Stimulated activated effector memory CD8-positive, alpha-beta T cell treated with anti-CD3 and anti-CD28 coated beads, Interleukin-12 subunit alpha, Interleukin-12 subunit beta, amount 100 ng/mL, for 72 hours (primary cell): ENCODE measurements around the gene LRMDA.

Source experiments
- ATAC-seq: fragments of 150-1000 bp; cut with Tn5 transposase; 2 replicates; pipeline ENCODE4 v1.10.0; 2021
- DNase-seq, 2 donors: peaks; one replicate each; pipeline ENCODE4 v3.0.0; 2021 to 2022; ENCODE audit warnings: low spot score in 2 of 2
- H3K27ac Mint-ChIP-seq: one replicate; pipeline ENCODE4 v1.8.0; 2022; ENCODE audit warnings: mild to moderate bottlenecking, mixed read lengths
- H3K36me3 Mint-ChIP-seq: one replicate; pipeline ENCODE4 v1.8.0; 2022; ENCODE audit warnings: mild to moderate bottlenecking, mixed read lengths
- H3K4me1 Mint-ChIP-seq: one replicate; pipeline ENCODE4 v1.8.0; 2022; ENCODE audit warnings: mixed read lengths
- H3K4me3 Mint-ChIP-seq: one replicate; pipeline ENCODE4 v1.8.0; 2022; ENCODE audit warnings: mild to moderate bottlenecking, mixed read lengths
- H3K9me3 Mint-ChIP-seq: one replicate; pipeline ENCODE4 v1.8.0; 2022; ENCODE audit warnings: mixed read lengths

The LRMDA gene

GRCh38 chr10:76230921-76231285 is 799.5 kb downstream of the LRMDA start:
- no peaks in the 10 kb centered on the region for H3K4me1 Mint-ChIP-seq
- H3K4me3 Mint-ChIP-seq, result no peak overlapping the region
- H3K9me3 Mint-ChIP-seq, result peaks cover 2% of the 10 kb centered on the region
- no peaks in the 10 kb centered on the region for H3K36me3 Mint-ChIP-seq
- ATAC-seq, result no peak
- no peak overlapping the region for H3K27ac Mint-ChIP-seq
- no peak for DNase-seq

GRCh38 chr10:76231286-76231934 is 800.0 kb downstream of the LRMDA start:
- H3K9me3 Mint-ChIP-seq, result peaks cover 2% of the 10 kb centered on the region
- no peak overlapping the region for H3K27ac Mint-ChIP-seq
- DNase-seq (no peak), ATAC-seq (no peak)
- H3K36me3 Mint-ChIP-seq, result no peaks in the 10 kb centered on the region
- no peak overlapping the region for H3K4me3 Mint-ChIP-seq
- H3K4me1 Mint-ChIP-seq, result no peaks in the 10 kb centered on the region

GRCh38 chr10:76234499-76235226 is 803.2 kb downstream of the LRMDA start:
- H3K27ac Mint-ChIP-seq, result no peak overlapping the region
- H3K4me3 Mint-ChIP-seq, result no peak overlapping the region
- H3K4me1 Mint-ChIP-seq, result no peaks in the 10 kb centered on the region
- peaks cover 5% of the 10 kb centered on the region for H3K9me3 Mint-ChIP-seq
- ATAC-seq, result no peak
- DNase-seq, result no peak
- H3K36me3 Mint-ChIP-seq, result no peaks in the 10 kb centered on the region

DNA sequence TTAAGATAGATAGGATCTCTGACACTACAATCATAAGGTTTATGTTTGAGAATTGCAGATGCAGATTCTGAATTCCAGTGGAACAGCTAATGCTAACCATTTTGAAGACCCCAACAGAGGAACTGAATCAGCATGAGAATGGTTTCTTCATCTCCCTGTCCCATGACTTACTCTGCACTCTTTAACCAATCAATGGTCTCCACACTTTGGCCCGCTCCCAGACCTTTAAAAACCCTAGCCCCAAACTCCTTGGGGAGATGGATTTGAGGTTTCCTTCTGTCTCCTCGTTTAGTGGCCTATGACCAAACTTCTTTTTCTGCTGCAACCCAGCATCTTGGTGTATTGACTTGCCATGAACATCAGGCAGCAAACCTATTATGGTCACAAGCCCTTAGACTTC is 804.9 kb downstream of the LRMDA start:
- no peaks in the 10 kb centered on the region for H3K36me3 Mint-ChIP-seq
- H3K27ac Mint-ChIP-seq, result no peak overlapping the region
- DNase-seq, result no peak
- H3K9me3 Mint-ChIP-seq, result peaks cover 6% of the 10 kb centered on the region
- ATAC-seq, result no peak
- no peaks in the 10 kb centered on the region for H3K4me1 Mint-ChIP-seq
- H3K4me3 Mint-ChIP-seq, result no peak overlapping the region

- ATAC-seq (no peak), DNase-seq (no peak)
- Mint-ChIP-seq H3K9me3 (peaks cover 4% of the 10 kb centered on the region), H3K36me3 (no peaks in the 10 kb centered on the region), H3K4me1 (no peaks in the 10 kb centered on the region), H3K27ac (no peak overlapping the region), H3K4me3 (no peak overlapping the region)
These were observed 811.5 kb downstream of the LRMDA start for GRCh38 chr10:76242956-76243355.

DNA sequence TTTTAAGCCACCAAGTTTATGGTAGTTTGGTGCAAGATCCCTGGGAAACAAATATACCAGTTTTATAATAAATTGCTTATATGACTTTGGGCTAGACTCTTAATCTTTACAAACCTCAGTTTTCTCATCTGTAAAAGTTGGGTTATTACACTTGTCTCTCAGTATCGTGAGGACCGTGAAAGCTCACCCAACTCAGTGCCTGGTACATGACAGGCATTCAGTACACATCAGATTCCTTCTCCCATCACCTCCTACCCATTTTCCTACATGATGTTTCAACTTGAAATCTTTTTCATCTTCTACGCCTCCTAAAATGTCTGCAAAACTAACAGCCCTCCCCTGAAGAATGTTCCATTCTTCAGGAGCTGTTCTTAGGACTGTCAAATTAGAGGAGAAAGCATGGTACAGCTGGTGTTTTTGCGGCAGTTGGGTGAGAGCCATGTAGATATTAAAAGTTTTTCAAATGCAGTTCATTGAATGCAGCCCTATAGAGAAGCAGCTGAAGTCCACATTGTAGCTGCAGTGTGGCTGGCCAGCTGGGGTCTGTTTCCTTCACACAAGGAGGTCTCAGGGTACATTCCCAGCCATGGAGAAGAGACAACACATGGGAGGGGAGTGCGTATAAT is 812.8 kb downstream of the LRMDA start:
- Mint-ChIP-seq H3K4me3 (no peak overlapping the region), H3K27ac (no peak overlapping the region), H3K9me3 (peaks cover 4% of the 10 kb centered on the region), H3K4me1 (no peaks in the 10 kb centered on the region), H3K36me3 (no peaks in the 10 kb centered on the region)
- DNase-seq, result no peak
- no peak for ATAC-seq

- H3K4me1 Mint-ChIP-seq, result no peaks in the 10 kb centered on the region
- DNase-seq, result no peak
- H3K27ac Mint-ChIP-seq, result no peak overlapping the region
- H3K36me3 Mint-ChIP-seq, result no peaks in the 10 kb centered on the region
- no peak for ATAC-seq
- no peaks in the 10 kb centered on the region for H3K9me3 Mint-ChIP-seq
- H3K4me3 Mint-ChIP-seq, result no peak overlapping the region
These were observed 814.6 kb downstream of the LRMDA start for GRCh38 chr10:76245951-76246495.

GRCh38 chr10:76248649-76249200 is 817.3 kb downstream of the LRMDA start:
- Mint-ChIP-seq H3K4me3 (no peak overlapping the region), H3K9me3 (no peaks in the 10 kb centered on the region), H3K36me3 (no peaks in the 10 kb centered on the region), H3K4me1 (no peaks in the 10 kb centered on the region), H3K27ac (no peak overlapping the region)
- no peak for ATAC-seq
- DNase-seq, result no peak

GRCh38 chr10:76251841-76252671 is 820.6 kb downstream of the LRMDA start:
- DNase-seq (no peak), ATAC-seq (no peak)
- Mint-ChIP-seq H3K36me3 (no peaks in the 10 kb centered on the region), H3K9me3 (peaks cover 3% of the 10 kb centered on the region), H3K4me3 (no peak overlapping the region), H3K27ac (no peak overlapping the region), H3K4me1 (no peaks in the 10 kb centered on the region)

- Mint-ChIP-seq H3K9me3 (peaks cover 3% of the 10 kb centered on the region), H3K4me3 (no peak overlapping the region), H3K36me3 (no peaks in the 10 kb centered on the region), H3K4me1 (no peaks in the 10 kb centered on the region), H3K27ac (no peak overlapping the region)
- ATAC-seq (no peak), DNase-seq (no peak)
These were observed 821.3 kb downstream of the LRMDA start for GRCh38 chr10:76252733-76253132.

DNA sequence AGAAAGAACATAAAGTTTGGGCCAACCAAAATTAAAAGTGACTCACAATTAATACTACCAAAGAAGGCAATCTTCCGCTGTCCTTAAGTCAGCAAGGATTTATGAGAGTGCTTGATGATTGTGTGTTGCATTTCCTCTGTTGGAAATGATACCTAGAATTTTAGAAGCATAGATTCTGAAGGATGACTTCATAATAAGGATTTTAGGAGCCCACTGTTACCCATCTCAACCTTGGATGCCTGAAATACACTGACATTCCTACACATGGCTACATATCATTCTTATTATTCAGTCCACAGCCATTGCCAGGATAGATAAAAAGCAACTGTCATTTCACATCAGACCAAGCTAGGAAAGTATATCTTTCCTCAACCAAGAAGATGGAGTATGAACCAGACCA is 823.8 kb downstream of the LRMDA start:
- DNase-seq, result no peak
- Mint-ChIP-seq H3K4me1 (no peaks in the 10 kb centered on the region), H3K36me3 (no peaks in the 10 kb centered on the region), H3K9me3 (peaks cover 9% of the 10 kb centered on the region), H3K27ac (no peak overlapping the region), H3K4me3 (no peak overlapping the region)
- ATAC-seq, result no peak

DNA sequence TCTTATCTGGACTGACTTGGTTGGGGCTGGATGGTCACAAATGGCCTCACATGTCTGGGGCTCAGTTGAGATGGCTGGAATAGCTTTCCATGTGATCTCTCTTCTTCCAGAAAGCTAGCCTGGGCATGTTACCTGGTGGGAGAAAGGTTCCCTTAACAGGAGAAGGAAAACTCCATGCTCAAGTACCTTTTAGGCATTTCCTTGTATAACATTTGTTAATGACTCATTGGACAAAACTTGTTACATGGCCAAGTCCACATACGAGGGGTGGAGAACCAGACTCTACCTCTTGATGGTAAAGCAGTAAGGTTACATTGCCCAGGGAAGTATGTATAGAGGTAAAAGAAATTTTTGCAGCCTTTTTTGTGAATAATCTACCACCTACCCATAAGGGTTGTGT is 826.4 kb downstream of the LRMDA start:
- H3K4me3 Mint-ChIP-seq, result no peak overlapping the region
- peaks cover 12% of the 10 kb centered on the region for H3K9me3 Mint-ChIP-seq
- H3K27ac Mint-ChIP-seq, result no peak overlapping the region
- no peaks in the 10 kb centered on the region for H3K4me1 Mint-ChIP-seq
- no peak for DNase-seq
- ATAC-seq, result no peak
- H3K36me3 Mint-ChIP-seq, result no peaks in the 10 kb centered on the region

DNA sequence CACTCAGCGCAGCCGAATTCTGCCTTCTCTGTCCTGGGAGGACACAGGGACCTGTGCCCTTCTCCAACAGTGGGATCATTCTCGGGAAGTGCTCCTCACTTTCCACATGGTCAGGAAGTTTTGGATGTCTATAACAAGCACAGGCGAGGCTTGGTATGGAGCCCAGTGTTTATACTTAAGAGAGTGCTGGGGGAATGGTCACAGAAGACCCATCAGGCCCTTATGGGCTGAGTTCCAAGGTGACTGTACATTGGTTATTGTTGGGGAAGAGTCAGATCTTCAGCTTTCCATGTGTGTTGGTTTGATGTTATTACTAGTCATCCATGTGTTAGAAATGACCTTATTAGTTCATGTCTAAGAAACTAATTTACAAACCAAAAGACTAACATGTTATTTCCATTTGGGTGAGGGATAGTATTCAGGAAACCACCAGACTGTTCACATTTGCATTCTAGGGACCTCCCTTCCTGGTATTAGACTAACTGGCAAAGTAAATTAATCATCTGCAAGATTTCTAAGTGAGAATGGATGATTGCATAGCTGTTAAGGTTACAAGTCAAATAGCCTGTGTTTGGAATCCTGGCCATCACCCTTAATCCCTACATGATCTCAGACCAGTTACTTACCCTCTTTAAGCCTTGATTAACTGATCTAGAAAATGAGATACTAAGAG is 834.2 kb downstream of the LRMDA start:
- Mint-ChIP-seq H3K4me3 (no peak overlapping the region), H3K4me1 (no peaks in the 10 kb centered on the region), H3K9me3 (peaks cover 7% of the 10 kb centered on the region), H3K27ac (no peak overlapping the region), H3K36me3 (no peaks in the 10 kb centered on the region)
- ATAC-seq (no peak), DNase-seq (no peak)

GRCh38 chr10:76268530-76268929 is 837.1 kb downstream of the LRMDA start:
- DNase-seq, result no peak
- no peak for ATAC-seq
- no peak overlapping the region for H3K27ac Mint-ChIP-seq

More at GRCh38 chr10:76268530-76268929, 837.1 kb downstream of the LRMDA start:
- H3K4me1 Mint-ChIP-seq, result no peaks in the 10 kb centered on the region
- no peaks in the 10 kb centered on the region for H3K36me3 Mint-ChIP-seq
- H3K9me3 Mint-ChIP-seq, result peaks cover 6% of the 10 kb centered on the region
- no peak overlapping the region for H3K4me3 Mint-ChIP-seq
